OCI-LY7 (cell line): ENCODE results near the gene CDK6.

Experiments used
- EZH2phosphoT487 ChIP-seq: fragments of 200-600 bp; sonication (generic); IDR thresholded peaks from 2 replicates; pipeline ENCODE4 v1.6.1; 2018; ENCODE audit warnings: low read depth, borderline replicate concordance, mild to moderate bottlenecking, mixed run types, antibody characterized with exemption, low read length, moderate library complexity, mixed read lengths
- TF ChIP-seq, protein P1 (sequence below): fragments of 200-600 bp; sonication (generic); conservative IDR thresholded peaks from 2 replicates; pipeline ENCODE4 v1.5.1; 2014; ENCODE audit warnings: mild to moderate bottlenecking, antibody characterized with exemption, low read length, moderate library complexity, mixed read lengths

DNA sequence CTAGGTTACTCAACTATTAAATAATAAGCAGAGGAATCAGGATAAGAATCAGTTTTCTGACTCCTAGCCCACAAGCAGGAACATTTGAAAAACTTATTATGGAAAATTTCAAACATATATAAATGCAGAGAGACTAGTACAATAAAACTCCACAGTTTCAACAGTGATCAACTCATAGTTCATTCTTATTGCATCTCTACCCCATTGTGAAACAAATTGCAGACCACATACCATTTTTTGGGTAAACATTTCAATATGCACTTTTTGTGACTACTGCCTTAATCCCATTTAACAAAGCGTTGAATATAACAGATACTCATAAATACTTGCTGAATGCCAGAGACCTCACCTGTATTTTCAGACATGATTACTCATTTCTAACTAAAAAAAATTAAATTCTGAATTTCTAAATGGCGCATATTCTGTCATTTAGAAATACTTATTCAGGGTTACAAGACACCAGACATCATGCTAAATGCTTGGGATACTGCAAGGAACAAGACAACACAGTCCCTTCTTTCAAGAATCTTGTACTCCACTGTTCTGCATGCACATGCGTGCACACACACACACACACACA, 11.4 kb downstream of the CDK6 start:
- TF ChIP-seq, protein P1, sequence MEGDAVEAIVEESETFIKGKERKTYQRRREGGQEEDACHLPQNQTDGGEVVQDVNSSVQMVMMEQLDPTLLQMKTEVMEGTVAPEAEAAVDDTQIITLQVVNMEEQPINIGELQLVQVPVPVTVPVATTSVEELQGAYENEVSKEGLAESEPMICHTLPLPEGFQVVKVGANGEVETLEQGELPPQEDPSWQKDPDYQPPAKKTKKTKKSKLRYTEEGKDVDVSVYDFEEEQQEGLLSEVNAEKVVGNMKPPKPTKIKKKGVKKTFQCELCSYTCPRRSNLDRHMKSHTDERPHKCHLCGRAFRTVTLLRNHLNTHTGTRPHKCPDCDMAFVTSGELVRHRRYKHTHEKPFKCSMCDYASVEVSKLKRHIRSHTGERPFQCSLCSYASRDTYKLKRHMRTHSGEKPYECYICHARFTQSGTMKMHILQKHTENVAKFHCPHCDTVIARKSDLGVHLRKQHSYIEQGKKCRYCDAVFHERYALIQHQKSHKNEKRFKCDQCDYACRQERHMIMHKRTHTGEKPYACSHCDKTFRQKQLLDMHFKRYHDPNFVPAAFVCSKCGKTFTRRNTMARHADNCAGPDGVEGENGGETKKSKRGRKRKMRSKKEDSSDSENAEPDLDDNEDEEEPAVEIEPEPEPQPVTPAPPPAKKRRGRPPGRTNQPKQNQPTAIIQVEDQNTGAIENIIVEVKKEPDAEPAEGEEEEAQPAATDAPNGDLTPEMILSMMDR, result no peak
- TF ChIP-seq EZH2phosphoT487, result no peak
